ENCODE data around the gene AUTS2. TPM values are rescaled to one million over a fixed set of nuclear protein-coding genes. Genes with fewer than 3 reads are reported as not detected.

The AUTS2 gene
- total RNA-seq, 1 experiment from 2014 or later, result 50.0 TPM

- TF ChIP-seq AFF4 (CRISPR knock-in tag; IDR thresholded peaks at IDR 0.05; ENCODE audit: borderline replicate concordance), result no peak
These were observed 494.3 kb downstream of the AUTS2 start (continued) for GRCh38 chr7:70092314-70093204.

GRCh38 chr7:70093205-70093904 lies 495.1 kb downstream of the AUTS2 start:
- H3K36me3 Mint-ChIP-seq, result no peaks in the 10 kb centered on the region
- H3K9me3 Mint-ChIP-seq, result no peaks in the 10 kb centered on the region
- no peak for ATAC-seq
- no peak for DNase-seq (ENCODE audit: low spot score)
- H3K27me3 Mint-ChIP-seq (ENCODE audit: low read depth), result no peaks in the 10 kb centered on the region
- no peak overlapping the region for H3K27ac Mint-ChIP-seq
- CTCF ChIA-PET, result interaction anchor here (1.0 kb wide), 1 partner anchor 68 kb away, joined by 3 read pairs; no protein-coding TSS in a partner anchor
- no peak for TF ChIP-seq CREM (CRISPR knock-in tag; IDR thresholded peaks at IDR 0.05)
- TF ChIP-seq TCF7 (CRISPR knock-in tag; IDR thresholded peaks at IDR 0.05; ENCODE audit: low read depth), result no peak
- TF ChIP-seq CREB1 (CRISPR knock-in tag; IDR thresholded peaks at IDR 0.05), result no peak
- TF ChIP-seq TP53 (CRISPR knock-in tag; IDR thresholded peaks at IDR 0.05), result no peak
- no peak for TF ChIP-seq NFYB (CRISPR knock-in tag; conservative IDR thresholded peaks at IDR 0.05; ENCODE audit: low read depth)
- no peak for TF ChIP-seq SP1 (CRISPR knock-in tag; conservative IDR thresholded peaks at IDR 0.05)
- TF ChIP-seq SMAD3 (CRISPR knock-in tag; IDR thresholded peaks at IDR 0.05; ENCODE audit: borderline replicate concordance), result no peak
- no peak for TF ChIP-seq RELA (CRISPR knock-in tag; IDR thresholded peaks at IDR 0.05; ENCODE audit: borderline replicate concordance)
- no peak for TF ChIP-seq ZNF219 (CRISPR knock-in tag; IDR thresholded peaks at IDR 0.05; ENCODE audit: borderline replicate concordance)
- TF ChIP-seq PREB (CRISPR knock-in tag; IDR thresholded peaks at IDR 0.05; ENCODE audit: borderline replicate concordance), result no peak
- TF ChIP-seq NR2C2 (CRISPR knock-in tag; IDR thresholded peaks at IDR 0.05), result no peak
- no peak for TF ChIP-seq MYBL2 (CRISPR knock-in tag; IDR thresholded peaks at IDR 0.05)
- TF ChIP-seq FOXP4 (CRISPR knock-in tag; IDR thresholded peaks at IDR 0.05), result no peak
- TF ChIP-seq ZNF512 (CRISPR knock-in tag; IDR thresholded peaks at IDR 0.05; ENCODE audit: borderline replicate concordance), result no peak
- no peak for TF ChIP-seq AFF4 (CRISPR knock-in tag; IDR thresholded peaks at IDR 0.05; ENCODE audit: borderline replicate concordance)
- TF ChIP-seq HMGXB4 (CRISPR knock-in tag; IDR thresholded peaks at IDR 0.05), result no peak
- peaks cover 11% of the 10 kb centered on the region for H3K4me1 Mint-ChIP-seq
- no peak overlapping the region for H3K4me3 Mint-ChIP-seq
- POLR2A ChIA-PET, result no interaction called here
